ENCODE data around the gene GTF3C4. TPM values are rescaled to one million over a fixed set of nuclear protein-coding genes. Genes with fewer than 3 reads are reported as not detected.

Gene GTF3C4
- total and polyA plus RNA-seq, 2 experiments from 2014 or later, result 4.9 to 13.0 TPM

DNA sequence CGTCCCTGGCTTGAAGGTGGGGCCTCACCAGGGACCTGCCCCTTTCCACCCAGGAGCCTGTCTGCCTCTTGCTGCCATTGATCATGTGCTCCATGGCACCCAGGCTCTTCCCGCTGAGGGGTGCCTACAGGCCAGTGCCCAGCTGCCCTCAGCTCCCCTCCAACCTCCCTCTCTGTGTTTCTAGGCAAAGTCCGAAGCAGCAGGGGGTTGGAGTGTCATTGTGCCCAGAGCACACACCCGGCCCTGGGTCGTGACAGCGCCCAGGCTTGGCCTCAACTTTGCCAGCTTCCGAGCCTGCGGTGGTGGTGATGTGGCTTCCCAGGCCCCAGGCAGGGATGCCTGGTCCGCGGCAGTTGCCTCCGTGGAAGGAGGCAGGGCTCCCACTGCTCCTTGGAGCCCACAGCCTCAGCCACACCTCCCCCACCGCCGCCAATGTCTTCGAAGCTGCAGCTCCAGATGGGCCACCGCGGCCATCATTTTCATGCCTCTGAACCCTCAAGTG lies 52.4 kb downstream of the GTF3C4 start:
- H3K9ac ChIP-seq, result no peak overlapping the region
- H3K27ac ChIP-seq, result no peak overlapping the region
- no peak overlapping the region for H3K4me2 ChIP-seq (ENCODE audit: unreplicated experiment)
- no peaks in the 10 kb centered on the region for H3K9me2 ChIP-seq (ENCODE audit: insufficient read depth)
- in situ Hi-C loops (cut with MboI), result no loop called here
- H3K4me1 ChIP-seq (ENCODE audit: insufficient read depth), result no peaks in the 10 kb centered on the region
- H3K36me3 ChIP-seq (ENCODE audit: low read depth), result no peaks in the 10 kb centered on the region
- H3K4me3 ChIP-seq, result no peak overlapping the region
- no peak overlapping the region for H2AFZ ChIP-seq
- peaks cover 29% of the 10 kb centered on the region for H3K27me3 ChIP-seq (replicated peaks; ENCODE audit: insufficient read depth)
- H4K20me1 ChIP-seq (ENCODE audit: insufficient read depth), result no peaks in the 10 kb centered on the region
- 60 to 71% methylated on average over 10 to 16 of the region's 16 CpGs for WGBS, 2 experiments (ENCODE audit: low coverage in 1 of 2, low lambda C conversion rate in 2 of 2, missing lambda C conversion rate in 2 of 2)
- H3K9me3 ChIP-seq (ENCODE audit: low read depth), result no peaks in the 10 kb centered on the region
- no peaks in the 10 kb centered on the region for H3K79me2 ChIP-seq (ENCODE audit: insufficient read depth)
- DNase-seq, result no peak
- H3F3A ChIP-seq (ENCODE audit: insufficient read depth), result no peaks in the 10 kb centered on the region
- TF ChIP-seq EZH2 (IDR thresholded peaks at IDR 0.05; ENCODE audit: insufficient read depth, poor library complexity, severe bottlenecking), result no peak
- TF ChIP-seq EZH2phosphoT487 (IDR thresholded peaks at IDR 0.05; ENCODE audit: insufficient read depth, low read depth), result no peak

DNA sequence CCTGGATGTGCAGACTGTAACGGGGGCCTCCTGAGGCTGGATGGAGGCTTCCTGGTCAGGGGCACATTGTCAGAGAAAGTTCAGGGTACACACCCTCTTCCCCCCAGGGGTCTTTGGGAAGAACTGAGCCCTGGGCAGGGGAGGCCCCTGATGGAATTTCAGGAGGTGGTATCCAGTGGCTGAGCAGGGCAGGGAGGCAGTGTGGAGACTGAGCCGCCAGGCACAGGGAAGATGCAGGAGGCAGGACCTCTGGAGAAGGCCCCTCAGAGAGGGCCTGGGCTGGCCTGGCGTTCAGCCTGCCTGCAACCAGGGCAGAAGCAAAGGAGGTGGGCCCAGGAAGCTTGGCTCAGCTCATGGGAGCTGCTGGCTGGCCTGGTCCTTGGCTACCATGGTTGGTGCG lies 53.5 kb downstream of the GTF3C4 start:
- TF ChIP-seq EZH2 (IDR thresholded peaks at IDR 0.05; ENCODE audit: insufficient read depth, poor library complexity, severe bottlenecking), result no peak
- no peak for TF ChIP-seq EZH2phosphoT487 (IDR thresholded peaks at IDR 0.05; ENCODE audit: insufficient read depth, low read depth)
- Histone ChIP-seq H3K27ac (no peak overlapping the region), H3F3A (ENCODE audit: insufficient read depth) (no peaks in the 10 kb centered on the region), H3K9me2 (ENCODE audit: insufficient read depth) (no peaks in the 10 kb centered on the region), H3K4me1 (ENCODE audit: insufficient read depth) (no peaks in the 10 kb centered on the region), H3K27me3 (replicated peaks; ENCODE audit: insufficient read depth) (peaks cover 20% of the 10 kb centered on the region), H3K4me2 (ENCODE audit: unreplicated experiment) (no peak overlapping the region), H3K4me3 (no peak overlapping the region), H3K9me3 (ENCODE audit: low read depth) (no peaks in the 10 kb centered on the region), H2AFZ (no peak overlapping the region), H3K79me2 (ENCODE audit: insufficient read depth) (no peaks in the 10 kb centered on the region), H3K9ac (no peak overlapping the region), H4K20me1 (ENCODE audit: insufficient read depth) (no peaks in the 10 kb centered on the region), H3K36me3 (ENCODE audit: low read depth) (no peaks in the 10 kb centered on the region)
- 36 to 49% methylated on average over 3 to 4 of the region's 4 CpGs for WGBS, 2 experiments (ENCODE audit: low coverage in 1 of 2, low lambda C conversion rate in 2 of 2, missing lambda C conversion rate in 2 of 2)
- no peak for DNase-seq
- in situ Hi-C loops (cut with MboI), result no loop called here

DNA sequence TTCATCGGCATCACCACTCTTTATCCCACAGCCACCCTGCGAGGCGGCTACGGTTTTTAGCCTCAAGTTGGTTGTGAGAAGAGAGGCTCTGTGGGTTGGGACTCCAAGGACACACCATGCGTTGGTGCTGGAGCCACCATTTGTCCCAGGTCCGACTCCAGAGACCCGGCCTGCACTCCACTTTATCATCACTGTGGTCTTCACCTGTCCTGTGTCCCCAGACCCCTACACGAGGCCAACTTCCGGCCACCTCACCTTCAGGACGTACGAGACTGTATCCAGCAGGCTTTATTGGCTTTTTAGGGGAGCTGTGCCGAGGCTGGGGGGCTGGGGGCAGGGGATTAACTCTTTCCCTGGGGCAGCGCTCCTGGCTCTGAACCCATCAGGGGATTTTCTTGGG lies 55.0 kb downstream of the GTF3C4 start:
- no peaks in the 10 kb centered on the region for H3F3A ChIP-seq (ENCODE audit: insufficient read depth)
- in situ Hi-C loops (cut with MboI), result no loop called here
- H2AFZ ChIP-seq, result no peak overlapping the region
- H3K9me2 ChIP-seq (ENCODE audit: insufficient read depth), result no peaks in the 10 kb centered on the region
- 58 to 67% methylated on average over 13 of the region's 13 CpGs for WGBS, 2 experiments (ENCODE audit: low coverage in 1 of 2, low lambda C conversion rate in 2 of 2, missing lambda C conversion rate in 2 of 2)
- H3K36me3 ChIP-seq (ENCODE audit: low read depth), result no peaks in the 10 kb centered on the region
- H3K9ac ChIP-seq, result no peak overlapping the region
- H3K27ac ChIP-seq, result no peak overlapping the region
- no peak for DNase-seq
- H3K4me3 ChIP-seq, result no peak overlapping the region
- H3K4me1 ChIP-seq (ENCODE audit: insufficient read depth), result no peaks in the 10 kb centered on the region
- H4K20me1 ChIP-seq (ENCODE audit: insufficient read depth), result no peaks in the 10 kb centered on the region
- H3K4me2 ChIP-seq (ENCODE audit: unreplicated experiment), result no peak overlapping the region
- H3K79me2 ChIP-seq (ENCODE audit: insufficient read depth), result no peaks in the 10 kb centered on the region
- H3K9me3 ChIP-seq (ENCODE audit: low read depth), result no peaks in the 10 kb centered on the region
- TF ChIP-seq EZH2phosphoT487 (IDR thresholded peaks at IDR 0.05; ENCODE audit: insufficient read depth, low read depth) (no peak), EZH2 (IDR thresholded peaks at IDR 0.05; ENCODE audit: insufficient read depth, poor library complexity, severe bottlenecking) (no peak)
- H3K27me3 ChIP-seq (replicated peaks; ENCODE audit: insufficient read depth), result peaks cover 19% of the 10 kb centered on the region

- no peak overlapping the region for H2AFZ ChIP-seq
- H3K27me3 ChIP-seq (replicated peaks; ENCODE audit: insufficient read depth), result peaks cover 24% of the 10 kb centered on the region
- no peak overlapping the region for H3K4me3 ChIP-seq
- TF ChIP-seq EZH2 (IDR thresholded peaks at IDR 0.05; ENCODE audit: insufficient read depth, poor library complexity, severe bottlenecking) (no peak), EZH2phosphoT487 (IDR thresholded peaks at IDR 0.05; ENCODE audit: insufficient read depth, low read depth) (no peak)
- in situ Hi-C loops (cut with MboI), result no loop called here
- H3K4me2 ChIP-seq (ENCODE audit: unreplicated experiment), result no peak overlapping the region
- H3K36me3 ChIP-seq (ENCODE audit: low read depth), result no peaks in the 10 kb centered on the region
- no peaks in the 10 kb centered on the region for H3F3A ChIP-seq (ENCODE audit: insufficient read depth)
- 48 to 53% methylated on average over 8 of the region's 8 CpGs for WGBS, 2 experiments (ENCODE audit: low coverage in 1 of 2, low lambda C conversion rate in 2 of 2, missing lambda C conversion rate in 2 of 2)
- H4K20me1 ChIP-seq (ENCODE audit: insufficient read depth), result no peaks in the 10 kb centered on the region
- no peak overlapping the region for H3K27ac ChIP-seq
- H3K9me2 ChIP-seq (ENCODE audit: insufficient read depth), result no peaks in the 10 kb centered on the region
- no peak overlapping the region for H3K9ac ChIP-seq
- no peaks in the 10 kb centered on the region for H3K9me3 ChIP-seq (ENCODE audit: low read depth)
- no peak for DNase-seq
- H3K79me2 ChIP-seq (ENCODE audit: insufficient read depth), result no peaks in the 10 kb centered on the region
- H3K4me1 ChIP-seq (ENCODE audit: insufficient read depth), result no peaks in the 10 kb centered on the region
Measured at GRCh38 chr9:132726576-132727130, 56.4 kb downstream of the GTF3C4 start.

Data from GM23248 (cell line).